KMS-11 (cell line): ENCODE results near the gene MIEF1.

Experiments
- H2AFZ ChIP-seq: fragments of 200-600 bp; sonication (generic); 2 replicates; pipeline ENCODE4 v1.6.1; 2016; ENCODE audit warnings: antibody characterized with exemption, mixed run types, low read depth
- H3K27ac ChIP-seq: fragments of 200-600 bp; sonication (generic); 2 replicates; pipeline ENCODE4 v1.6.1; 2016; ENCODE audit warnings: mild to moderate bottlenecking, mixed run types
- H3K27me3 ChIP-seq: fragments of 200-600 bp; sonication (generic); 2 replicates; pipeline ENCODE4 v1.6.1; 2017; ENCODE audit warnings: mild to moderate bottlenecking, low read depth, mixed run types, moderate library complexity; ENCODE audit not compliant: insufficient read depth
- H3K36me3 ChIP-seq: fragments of 200-600 bp; sonication (generic); 2 replicates; pipeline ENCODE4 v1.6.1; 2017; ENCODE audit warnings: mild to moderate bottlenecking, mixed run types; ENCODE audit not compliant: insufficient read depth
- H3K4me1 ChIP-seq: fragments of 200-600 bp; sonication (generic); 2 replicates; pipeline ENCODE4 v1.6.1; 2016; ENCODE audit warnings: mild to moderate bottlenecking, low read depth, mixed run types; ENCODE audit not compliant: poor library complexity, severe bottlenecking
- H3K4me2 ChIP-seq: fragments of 200-600 bp; sonication (generic); 2 replicates; pipeline ENCODE4 v1.7.0; 2016; ENCODE audit warnings: mild to moderate bottlenecking, mixed run types
- H3K4me3 ChIP-seq: fragments of 200-600 bp; sonication (generic); IDR thresholded peaks from 2 replicates; pipeline ENCODE4 v1.6.1; 2017; ENCODE audit warnings: low read depth, low read length, mixed read lengths; ENCODE audit not compliant: insufficient read depth
- H3K79me2 ChIP-seq: fragments of 200-600 bp; sonication (generic); 2 replicates; pipeline ENCODE4 v1.6.1; 2016; ENCODE audit warnings: low read depth, mixed run types; ENCODE audit not compliant: insufficient read depth
- H3K9ac ChIP-seq: fragments of 200-600 bp; sonication (generic); 2 replicates; pipeline ENCODE4 v1.6.1; 2016; ENCODE audit warnings: mild to moderate bottlenecking, mixed run types
- H4K20me1 ChIP-seq: fragments of 200-600 bp; sonication (generic); 2 replicates; pipeline ENCODE4 v1.6.1; 2016; ENCODE audit warnings: mild to moderate bottlenecking, mixed run types; ENCODE audit not compliant: insufficient read depth
- TF ChIP-seq, protein P1 (sequence below): fragments of 200-600 bp; sonication (generic); conservative IDR thresholded peaks from 2 replicates; pipeline ENCODE4 v1.6.1; 2017; ENCODE audit warnings: low read depth, mild to moderate bottlenecking, antibody characterized with exemption, low read length, moderate library complexity, mixed read lengths

The MIEF1 gene

GRCh38 chr22:39547587-39547947, 45.5 kb downstream of the MIEF1 start:
- H3K27ac ChIP-seq, result no peak overlapping the region
- H3K9ac ChIP-seq, result no peak overlapping the region
- H4K20me1 ChIP-seq, result no peaks in the 10 kb centered on the region
- no peak overlapping the region for H2AFZ ChIP-seq
- no peak overlapping the region for H3K4me2 ChIP-seq
- no peaks in the 10 kb centered on the region for H3K4me1 ChIP-seq
- H3K27me3 ChIP-seq, result peaks cover 91% of the 10 kb centered on the region
- H3K79me2 ChIP-seq, result no peaks in the 10 kb centered on the region
- TF ChIP-seq, protein P1, sequence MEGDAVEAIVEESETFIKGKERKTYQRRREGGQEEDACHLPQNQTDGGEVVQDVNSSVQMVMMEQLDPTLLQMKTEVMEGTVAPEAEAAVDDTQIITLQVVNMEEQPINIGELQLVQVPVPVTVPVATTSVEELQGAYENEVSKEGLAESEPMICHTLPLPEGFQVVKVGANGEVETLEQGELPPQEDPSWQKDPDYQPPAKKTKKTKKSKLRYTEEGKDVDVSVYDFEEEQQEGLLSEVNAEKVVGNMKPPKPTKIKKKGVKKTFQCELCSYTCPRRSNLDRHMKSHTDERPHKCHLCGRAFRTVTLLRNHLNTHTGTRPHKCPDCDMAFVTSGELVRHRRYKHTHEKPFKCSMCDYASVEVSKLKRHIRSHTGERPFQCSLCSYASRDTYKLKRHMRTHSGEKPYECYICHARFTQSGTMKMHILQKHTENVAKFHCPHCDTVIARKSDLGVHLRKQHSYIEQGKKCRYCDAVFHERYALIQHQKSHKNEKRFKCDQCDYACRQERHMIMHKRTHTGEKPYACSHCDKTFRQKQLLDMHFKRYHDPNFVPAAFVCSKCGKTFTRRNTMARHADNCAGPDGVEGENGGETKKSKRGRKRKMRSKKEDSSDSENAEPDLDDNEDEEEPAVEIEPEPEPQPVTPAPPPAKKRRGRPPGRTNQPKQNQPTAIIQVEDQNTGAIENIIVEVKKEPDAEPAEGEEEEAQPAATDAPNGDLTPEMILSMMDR, result no peak
- H3K36me3 ChIP-seq, result no peaks in the 10 kb centered on the region
- no peak overlapping the region for H3K4me3 ChIP-seq

- Histone ChIP-seq H3K4me2 (no peak overlapping the region), H2AFZ (no peak overlapping the region), H3K27ac (no peak overlapping the region), H3K9ac (no peak overlapping the region), H3K36me3 (no peaks in the 10 kb centered on the region), H4K20me1 (no peaks in the 10 kb centered on the region), H3K79me2 (no peaks in the 10 kb centered on the region), H3K4me1 (no peaks in the 10 kb centered on the region), H3K4me3 (no peak overlapping the region), H3K27me3 (peaks cover 71% of the 10 kb centered on the region)
- TF ChIP-seq, protein P1, result no peak
Observed at GRCh38 chr22:39553429-39553828, 51.3 kb downstream of the MIEF1 start.

GRCh38 chr22:39554151-39554550, 52.1 kb downstream of the MIEF1 start:
- H3K4me1 ChIP-seq, result no peaks in the 10 kb centered on the region
- H3K79me2 ChIP-seq, result no peaks in the 10 kb centered on the region
- H3K36me3 ChIP-seq, result no peaks in the 10 kb centered on the region
- H3K9ac ChIP-seq, result no peak overlapping the region
- no peaks in the 10 kb centered on the region for H4K20me1 ChIP-seq
- H2AFZ ChIP-seq, result no peak overlapping the region
- no peak overlapping the region for H3K4me2 ChIP-seq
- H3K27me3 ChIP-seq, result peaks cover 68% of the 10 kb centered on the region
- H3K27ac ChIP-seq, result no peak overlapping the region
- TF ChIP-seq, protein P1, result no peak
- H3K4me3 ChIP-seq, result no peak overlapping the region

- Histone ChIP-seq H3K4me3 (no peak overlapping the region), H2AFZ (no peak overlapping the region), H3K36me3 (no peaks in the 10 kb centered on the region), H3K27me3 (peaks cover 49% of the 10 kb centered on the region), H3K4me2 (no peak overlapping the region), H3K9ac (no peak overlapping the region), H3K4me1 (no peaks in the 10 kb centered on the region), H4K20me1 (no peaks in the 10 kb centered on the region), H3K27ac (no peak overlapping the region), H3K79me2 (no peaks in the 10 kb centered on the region)
- TF ChIP-seq, protein P1, result no peak
Observed at GRCh38 chr22:39556970-39557841, 55.1 kb downstream of the MIEF1 start.
